Effector CD4-positive, alpha-beta T cell (primary cell): ENCODE results near the gene PKD1L1.
"Not testable (repeated sequence)": the region's sequence is repeated elsewhere in the genome, so short reads cannot be mapped to it uniquely, and the experiment has no call there.

ENCODE experiments used
- DNase-seq: peaks from one replicate; pipeline ENCODE4 v3.0.0-alpha.2; 2020

PKD1L1 gene

DNA sequence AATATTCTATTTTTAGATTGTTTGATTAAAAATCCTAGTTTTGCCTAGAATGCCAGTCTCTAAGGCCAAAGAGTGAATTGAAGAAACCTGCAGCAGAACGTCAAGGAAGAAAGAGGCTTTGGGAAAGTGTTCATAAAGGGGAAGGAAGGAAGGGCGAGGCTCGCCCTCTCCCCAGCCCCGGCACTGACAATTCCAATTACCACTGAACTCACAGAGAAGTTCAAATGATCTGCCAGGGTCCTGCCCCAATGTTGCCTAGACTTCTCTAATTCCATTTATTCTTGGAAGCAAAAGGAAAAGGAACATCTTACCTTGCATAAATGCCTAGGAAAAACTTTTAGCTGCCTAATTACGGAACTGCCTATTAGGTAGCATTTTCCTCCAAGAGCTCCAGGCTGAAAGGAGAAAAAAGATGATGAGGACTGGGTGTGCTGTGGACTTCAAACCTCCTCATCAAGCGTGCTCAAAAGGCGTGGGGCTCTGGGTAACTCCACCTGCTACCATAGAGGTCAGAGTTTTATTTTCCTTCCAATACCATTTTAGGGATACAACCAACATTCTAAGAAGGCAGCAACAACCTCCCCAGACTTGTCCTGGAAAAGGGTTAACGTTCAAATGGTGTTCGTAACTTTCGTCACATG is 134.5 kb downstream of the PKD1L1 start:
- DNase-seq: no peak

DNA sequence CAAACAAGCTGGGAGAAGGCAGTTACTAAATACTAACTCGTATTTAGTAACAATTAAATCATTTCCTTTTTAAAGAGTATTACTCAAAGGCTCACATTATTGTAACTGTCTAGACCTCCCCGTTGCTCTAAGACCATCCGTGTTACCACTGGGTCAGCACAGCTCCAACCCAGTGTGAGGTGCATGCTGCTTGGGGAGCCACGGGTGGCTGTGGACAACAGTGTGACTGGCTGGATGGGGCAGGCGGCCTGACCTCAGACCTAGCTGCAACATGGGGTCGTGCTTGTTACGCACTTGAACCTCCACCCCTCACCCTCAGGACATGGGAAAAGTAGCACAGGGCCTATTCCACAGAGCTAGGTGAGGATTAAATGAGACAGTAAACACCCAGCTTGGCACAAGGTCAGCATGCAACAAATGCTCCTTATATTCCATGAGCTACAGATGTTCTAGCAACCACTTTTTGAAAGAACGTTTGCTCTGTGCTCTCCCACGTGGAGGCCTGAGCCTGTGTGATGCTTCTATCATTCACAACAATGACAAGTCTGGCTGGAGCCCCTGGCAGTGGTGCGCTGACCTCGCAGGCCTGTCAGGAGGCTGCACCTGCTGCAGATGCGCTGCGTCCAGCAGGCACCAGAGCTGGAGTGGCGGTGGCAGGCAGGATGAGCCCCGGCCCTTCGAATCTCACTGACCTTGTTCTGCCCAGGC is 135.7 kb downstream of the PKD1L1 start:
- DNase-seq: no peak

DNA sequence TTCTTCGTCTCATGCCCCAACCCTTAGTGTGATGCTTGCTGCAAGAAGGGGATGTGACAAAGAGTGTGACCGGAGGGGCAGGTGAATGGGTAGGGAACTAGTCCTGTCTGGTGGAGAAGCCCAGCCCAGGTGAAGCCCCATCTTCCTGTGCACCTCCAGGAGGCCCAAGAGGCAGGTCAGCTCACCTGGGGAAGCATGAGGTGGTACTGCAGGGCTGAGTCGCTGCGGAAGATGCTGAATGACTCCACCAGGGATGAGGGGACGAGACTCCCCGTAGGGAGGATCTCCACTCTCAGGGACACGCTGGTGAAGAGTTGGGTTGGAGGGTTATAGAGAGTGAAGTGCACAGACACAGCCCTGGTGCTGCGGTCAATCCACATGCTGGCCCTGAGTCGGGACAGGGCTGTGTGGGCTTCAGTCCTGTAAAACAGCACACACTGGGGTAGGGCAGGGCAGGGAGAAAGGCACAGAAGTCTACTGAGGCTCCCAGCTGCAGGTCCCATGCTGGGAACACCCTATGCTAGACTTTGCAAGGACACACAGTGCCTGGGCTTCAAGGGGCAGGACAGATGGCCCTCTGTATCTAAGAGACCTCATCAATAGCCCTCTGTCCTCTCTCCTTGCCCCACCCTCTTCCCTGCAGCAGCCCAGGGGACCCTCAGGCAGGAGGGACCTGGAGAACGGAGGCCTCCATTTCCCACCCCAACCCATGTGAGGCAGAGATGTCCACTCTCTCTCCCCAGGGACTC is 136.5 kb downstream of the PKD1L1 start:
- no peak for DNase-seq

DNA sequence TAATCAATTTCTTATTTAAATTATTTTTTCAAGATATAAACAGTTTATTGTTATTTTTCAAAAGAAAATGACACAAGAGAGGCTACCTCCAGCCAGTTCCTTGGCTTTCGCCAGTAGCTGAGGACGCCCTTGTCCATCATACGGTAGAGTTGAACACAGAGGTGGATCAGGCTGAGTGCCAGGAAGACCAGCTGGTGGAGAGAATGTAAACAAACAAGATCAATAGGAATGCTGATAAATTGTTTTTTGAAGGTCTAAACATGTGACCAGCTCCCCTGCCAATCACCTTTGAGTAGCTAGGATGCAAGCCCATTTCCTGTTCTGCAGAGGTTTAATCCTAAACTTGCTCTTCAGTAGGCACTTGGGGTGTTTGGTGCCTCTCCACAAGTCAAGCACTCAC is 138.9 kb downstream of the PKD1L1 start:
- DNase-seq: no peak

DNA sequence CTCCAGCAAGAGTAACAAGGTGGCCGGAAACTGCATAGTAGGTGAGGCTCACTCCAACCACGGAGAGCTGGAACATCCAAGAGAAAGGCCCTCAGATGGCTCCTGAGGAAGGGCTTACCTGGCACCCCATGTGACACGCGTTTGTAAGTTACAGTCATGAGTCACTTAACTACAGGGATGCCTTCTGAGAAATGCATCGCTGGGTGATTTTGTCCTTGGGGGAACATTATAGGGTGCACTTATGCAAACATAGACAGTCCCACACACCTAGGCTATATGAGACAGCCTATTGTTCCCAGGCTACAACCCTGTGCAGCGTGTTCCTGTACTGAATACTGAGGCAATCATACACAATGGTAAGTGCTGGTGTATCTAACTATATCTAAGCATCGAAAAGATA is 139.9 kb downstream of the PKD1L1 start:
- no peak for DNase-seq

DNA sequence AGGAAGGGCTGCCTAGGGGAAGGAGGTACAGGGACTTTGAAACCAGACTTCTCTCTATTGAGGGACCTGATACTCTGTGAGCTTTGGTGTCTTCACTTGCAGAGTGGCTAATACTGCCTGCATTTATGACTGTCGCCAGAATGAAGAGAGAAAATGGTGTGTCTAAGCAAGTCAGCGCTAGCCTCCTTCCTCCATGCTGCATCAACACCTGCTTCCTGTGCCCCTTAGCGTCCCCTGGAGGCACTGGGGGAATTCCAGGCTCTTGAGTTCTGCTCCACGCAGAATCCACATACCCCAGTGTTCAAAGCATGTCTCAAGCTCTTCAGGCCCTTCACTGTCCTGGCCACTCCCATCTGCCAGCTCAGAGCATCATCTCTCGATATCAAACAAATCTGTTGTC is 140.5 kb downstream of the PKD1L1 start:
- DNase-seq: no peak

DNA sequence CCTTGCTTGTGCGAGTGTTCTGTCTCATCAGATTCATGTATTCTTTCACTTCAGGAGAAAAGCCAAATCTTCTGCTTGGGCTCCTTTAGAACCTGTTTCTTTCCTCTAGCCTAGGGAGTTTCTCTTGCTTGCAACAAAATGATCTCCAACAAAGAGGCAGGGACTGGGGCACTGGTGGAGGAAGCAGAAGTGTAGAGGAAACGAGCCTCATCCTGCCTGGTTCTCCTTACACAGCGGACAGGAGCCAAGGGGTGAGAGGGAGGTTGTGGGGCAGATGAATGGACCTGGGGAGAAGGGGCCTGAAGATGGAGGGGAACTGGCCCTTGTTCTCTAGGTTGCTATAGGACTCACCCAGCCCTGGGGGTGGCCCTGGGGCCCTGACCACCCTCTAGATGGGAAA is 141.1 kb downstream of the PKD1L1 start:
- DNase-seq: no peak

DNA sequence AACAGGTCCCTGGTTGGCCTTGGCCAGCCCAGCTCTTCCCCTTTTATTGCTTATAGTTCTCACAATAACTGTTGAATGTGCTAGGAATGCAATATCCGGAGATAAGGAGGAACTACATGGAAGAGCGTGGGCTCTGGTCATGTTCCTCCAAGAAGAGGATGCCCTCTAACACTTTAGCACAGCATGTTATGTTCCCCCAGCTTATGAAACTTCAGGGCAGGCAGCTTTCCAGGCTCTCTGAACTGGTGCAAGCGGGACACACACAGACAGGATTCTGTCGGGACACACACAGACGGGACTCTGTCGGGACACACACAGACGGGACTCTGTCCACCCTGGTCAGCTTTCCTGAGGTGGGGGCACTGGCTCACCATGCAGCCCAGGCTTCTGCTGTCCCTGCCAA is 141.6 kb downstream of the PKD1L1 start:
- DNase-seq: no peak

DNA sequence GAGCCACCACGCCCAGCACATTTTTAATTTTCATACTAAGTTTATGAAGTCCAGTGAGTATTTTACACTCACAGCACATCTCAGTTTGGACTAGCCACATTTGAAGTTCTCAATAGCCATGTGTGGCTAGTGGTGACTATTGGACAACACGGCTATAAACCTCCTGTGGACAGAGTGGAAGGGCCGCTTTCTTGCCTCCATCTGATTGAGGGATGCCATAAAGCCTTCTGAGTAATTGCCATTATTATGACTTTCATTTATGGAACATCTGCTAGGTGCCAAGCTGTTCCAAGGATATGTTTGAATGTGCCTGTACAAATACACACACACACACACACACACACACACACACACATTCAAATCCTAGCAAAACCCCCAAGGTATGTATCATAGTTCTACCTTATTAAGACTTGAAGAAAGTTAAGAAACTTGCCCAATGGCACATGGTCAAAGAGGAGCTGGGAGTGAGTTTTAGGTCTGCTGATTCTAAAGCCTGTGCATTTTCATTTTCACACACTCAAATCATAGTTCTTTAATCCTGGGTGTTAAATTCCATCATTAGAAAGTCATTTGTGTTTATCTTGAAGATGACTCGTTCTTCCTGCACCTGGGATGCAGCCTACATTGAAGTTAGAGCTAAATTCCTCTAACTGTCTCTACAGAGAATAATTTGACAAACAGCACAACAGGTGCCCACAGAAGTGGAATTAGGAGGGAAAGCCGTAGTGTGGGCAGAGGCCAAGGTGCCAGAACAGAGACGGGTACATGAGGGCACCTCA is 143.3 kb downstream of the PKD1L1 start:
- DNase-seq: no peak

DNA sequence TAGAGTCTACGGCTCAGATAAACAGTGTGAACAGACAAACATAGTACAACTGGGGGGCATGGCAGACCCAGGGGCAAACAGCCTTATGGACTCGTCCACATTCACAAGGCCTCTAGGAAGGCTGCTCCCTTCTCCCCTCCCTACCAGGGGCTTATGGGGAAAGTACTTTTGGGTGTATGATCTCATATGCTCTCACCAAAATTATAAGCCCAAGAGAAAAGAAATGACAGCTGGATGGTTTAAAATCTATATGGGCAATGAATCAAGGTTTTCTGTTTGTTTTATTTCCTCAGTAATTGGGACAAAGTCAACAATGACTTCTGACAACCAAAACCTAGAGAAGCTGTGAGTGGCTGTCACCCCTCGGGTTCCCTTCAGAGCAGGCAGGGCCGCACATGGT is 144.4 kb downstream of the PKD1L1 start:
- DNase-seq: no peak

DNA sequence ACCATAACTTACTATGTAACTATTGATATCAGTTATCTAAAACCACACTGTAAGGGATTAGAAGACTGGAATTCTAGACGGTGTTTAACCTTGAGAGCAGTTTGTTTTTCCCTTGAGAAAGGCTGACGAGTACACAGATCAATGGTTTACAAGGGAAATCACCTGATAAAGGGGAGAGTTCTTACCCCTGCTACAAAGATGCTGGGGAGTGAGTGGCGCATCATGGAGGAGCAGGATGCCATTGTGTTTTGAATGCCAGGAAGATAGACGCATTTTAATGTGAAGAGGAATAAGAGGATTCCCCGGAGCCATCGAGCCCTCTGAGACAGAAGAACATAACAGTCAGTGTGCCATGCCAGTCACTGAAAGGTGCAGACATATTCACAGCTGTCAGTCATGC is 145.2 kb downstream of the PKD1L1 start:
- DNase-seq: no peak

DNA sequence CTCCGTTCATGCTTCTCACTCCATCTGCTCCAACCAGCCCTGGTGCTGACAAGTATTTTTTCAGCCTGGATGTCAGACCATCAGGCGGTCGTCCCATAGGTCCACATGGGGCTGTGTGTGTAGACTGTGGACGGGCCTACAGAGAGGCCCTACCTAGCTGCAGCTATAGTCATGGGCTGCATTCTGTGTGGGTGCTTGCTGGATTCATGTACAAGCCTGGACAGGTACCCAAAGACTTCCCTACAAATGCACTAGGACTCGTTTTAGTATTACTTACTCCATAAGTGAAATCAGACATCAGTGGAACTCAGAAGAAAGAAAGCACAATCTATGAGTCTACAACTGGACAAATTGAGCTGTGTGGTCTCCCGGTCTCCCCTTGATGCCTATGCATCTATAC is 146.8 kb downstream of the PKD1L1 start:
- no peak for DNase-seq

DNA sequence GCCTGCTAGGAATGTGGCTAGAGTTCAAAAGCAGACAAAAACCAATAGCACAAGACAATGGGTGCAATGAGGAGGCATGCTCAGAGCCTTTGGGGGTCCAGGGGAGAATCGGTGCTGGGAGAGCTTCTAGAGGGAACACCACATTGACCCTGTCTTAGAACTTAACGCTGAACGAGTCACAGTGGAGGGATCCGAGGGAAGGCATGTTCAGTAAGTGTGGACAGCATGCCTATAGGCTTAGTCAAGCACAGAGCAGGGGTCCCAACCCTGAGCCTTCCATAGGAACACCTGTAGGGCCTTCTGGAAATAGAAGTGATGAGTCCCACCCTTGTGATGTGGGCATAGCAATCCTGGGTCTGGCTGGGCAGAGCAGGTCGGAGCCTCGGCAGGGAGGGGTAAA is 148.7 kb downstream of the PKD1L1 start:
- no peak for DNase-seq

DNA sequence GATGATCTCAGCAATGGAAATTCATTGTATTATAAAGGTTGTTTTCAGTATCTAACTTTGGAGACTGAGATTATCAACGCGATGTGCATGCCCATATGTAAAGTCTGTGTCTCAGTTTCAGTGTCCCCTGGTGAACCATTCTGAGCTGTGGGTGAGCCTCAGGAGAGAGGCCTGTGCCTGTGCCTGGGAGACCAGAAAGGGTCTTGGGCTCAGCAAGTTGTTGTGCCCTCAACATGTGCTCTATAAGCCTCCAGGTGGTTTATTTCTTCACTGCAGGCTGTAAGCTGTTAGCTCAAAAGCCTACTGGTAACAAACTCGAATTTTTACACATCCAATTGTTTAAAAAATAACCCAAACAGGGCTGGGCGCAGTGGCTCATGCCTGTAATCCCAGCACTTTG is 151.9 kb downstream of the PKD1L1 start:
- no peak for DNase-seq

DNA sequence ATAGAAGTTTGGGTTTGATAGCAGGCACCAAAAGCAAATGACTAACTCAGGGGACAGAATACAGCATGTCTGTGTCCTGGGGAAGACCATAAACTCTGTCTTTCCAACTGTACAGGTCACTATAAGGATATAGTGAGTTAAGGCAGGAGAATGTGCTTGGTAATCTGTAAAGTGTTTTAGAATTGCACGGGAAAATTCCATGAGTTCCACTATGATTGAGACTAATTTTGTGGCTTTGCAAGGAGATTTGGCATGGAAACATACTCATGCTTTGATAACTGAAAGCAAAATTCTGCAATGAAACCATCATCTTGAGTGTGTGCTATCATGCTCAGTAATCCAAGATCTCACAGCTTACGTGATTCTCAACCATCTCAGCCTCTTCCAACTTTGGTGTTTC is 152.6 kb downstream of the PKD1L1 start:
- DNase-seq: no peak

DNA sequence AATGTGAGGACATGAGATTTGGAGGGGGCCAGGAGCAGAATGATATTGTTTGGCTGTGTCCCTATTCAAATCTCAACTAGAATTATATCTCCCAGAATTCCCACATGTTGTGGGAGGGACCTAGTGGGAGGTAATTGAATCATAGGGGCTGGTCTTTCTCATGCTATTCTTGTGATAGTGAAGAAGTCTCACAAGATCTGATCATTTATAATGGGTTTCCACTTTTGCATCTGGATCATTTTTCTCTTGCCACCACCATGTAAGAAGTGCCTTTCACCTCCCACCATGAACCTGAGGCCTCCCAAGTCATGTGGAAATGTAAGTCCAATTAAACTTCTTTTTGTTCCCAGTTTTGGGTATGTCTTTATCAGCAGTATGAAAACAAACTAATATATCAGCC is 153.1 kb downstream of the PKD1L1 start:
- DNase-seq: not testable (repeated sequence)

DNA sequence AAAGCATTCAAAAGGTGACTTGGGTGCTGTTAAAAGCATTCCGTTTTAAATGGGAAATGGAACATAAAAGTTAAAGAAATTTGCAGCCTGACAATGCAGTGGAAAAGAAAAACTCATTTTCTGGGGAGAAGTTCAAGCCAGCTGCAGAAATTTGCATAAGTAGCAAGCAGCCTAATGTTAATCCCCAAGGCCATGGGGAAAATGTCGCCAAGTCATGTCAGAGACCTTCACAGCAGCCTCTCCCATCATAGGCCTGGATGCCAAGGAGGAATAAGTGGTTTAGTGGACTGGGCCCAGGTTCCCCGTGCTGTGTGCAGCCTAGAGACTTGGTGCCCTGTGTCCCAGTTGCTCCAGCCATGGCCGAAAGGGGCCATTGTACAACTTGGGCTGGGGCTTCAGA is 154.2 kb downstream of the PKD1L1 start:
- no peak for DNase-seq

DNA sequence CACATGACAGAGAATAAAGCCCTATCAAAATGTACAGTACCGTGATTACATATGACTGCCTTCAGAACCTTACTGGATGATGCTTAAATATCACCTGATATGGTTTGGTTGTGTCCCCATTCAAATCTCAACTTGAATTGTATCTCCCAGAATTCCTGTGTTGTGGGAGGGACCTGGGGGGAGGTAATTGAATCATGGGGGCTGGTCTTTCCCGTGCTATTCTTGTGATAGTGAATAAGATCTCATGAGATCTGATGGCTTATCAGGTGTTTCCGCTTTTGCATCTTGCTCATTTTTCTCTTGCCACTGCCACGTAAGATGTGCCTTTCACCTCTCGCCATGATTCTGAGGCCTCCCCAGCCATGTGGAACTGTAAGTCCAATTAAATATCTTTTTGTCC is 155.1 kb downstream of the PKD1L1 start:
- not testable (repeated sequence) for DNase-seq

DNA sequence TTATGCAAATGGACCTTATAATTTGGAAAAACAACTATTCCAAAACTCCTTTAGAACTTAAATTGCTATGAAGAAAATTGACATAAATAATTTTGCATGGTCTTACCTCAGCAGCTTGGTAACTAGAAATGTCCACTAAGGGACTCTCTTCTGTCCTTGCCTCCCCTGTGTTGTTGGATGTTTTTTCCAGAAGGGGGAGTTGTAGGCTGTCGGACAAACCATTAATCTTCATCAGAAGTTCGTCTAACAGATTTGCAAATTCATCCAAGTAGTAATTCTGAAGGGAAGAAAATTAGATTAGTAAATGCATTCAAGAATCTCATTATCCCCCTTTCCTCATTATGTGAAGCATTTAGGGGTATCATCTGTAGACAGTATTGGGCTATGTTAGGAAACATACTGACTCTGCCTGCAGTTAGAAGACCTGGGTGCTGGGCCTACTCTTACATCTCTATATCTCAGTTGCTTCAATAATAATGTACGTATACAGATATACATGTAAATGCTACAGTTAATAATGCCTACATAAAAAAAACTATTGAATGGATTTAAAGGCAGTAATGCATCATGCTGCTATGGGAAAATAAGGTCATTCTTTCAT is 155.6 kb downstream of the PKD1L1 start:
- DNase-seq: no peak

DNA sequence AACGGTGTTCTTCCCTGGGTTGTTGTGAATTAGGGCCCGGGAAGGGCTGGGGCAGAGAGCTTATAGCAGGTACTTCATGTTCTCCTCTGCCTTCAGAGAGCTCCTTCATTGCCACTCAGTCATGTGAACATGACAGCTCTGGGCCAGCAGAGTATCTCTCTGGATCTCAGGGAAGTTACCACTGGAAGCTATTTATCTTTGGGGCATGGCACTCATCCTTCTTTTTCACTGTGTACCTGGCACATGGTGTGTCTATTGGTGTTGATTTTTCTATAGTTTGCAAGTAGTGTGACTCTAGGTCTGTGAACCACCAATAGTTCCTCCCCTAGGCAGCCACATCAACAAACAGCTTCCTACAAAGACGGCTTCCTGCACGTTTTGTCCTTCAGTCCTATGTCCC is 156.6 kb downstream of the PKD1L1 start:
- no peak for DNase-seq

DNA sequence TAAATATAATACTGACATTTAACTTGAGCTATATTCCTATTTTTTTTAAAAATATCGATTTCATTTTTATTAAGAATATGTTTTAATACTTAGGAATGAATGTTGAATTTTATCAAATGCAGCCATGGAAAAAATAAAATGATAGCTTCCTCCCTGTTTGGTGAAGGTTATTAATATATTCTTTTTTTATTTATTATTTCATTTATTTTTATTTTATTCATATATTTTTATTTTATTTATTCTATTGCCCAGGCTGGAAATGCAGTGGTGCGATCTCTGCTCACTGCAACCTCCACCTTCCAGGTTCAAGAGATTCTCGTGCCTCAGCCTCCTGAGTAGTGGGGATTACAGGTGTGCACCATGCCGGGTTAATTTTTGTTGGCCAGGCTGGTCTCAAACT is 160.2 kb downstream of the PKD1L1 start:
- no peak for DNase-seq

DNA sequence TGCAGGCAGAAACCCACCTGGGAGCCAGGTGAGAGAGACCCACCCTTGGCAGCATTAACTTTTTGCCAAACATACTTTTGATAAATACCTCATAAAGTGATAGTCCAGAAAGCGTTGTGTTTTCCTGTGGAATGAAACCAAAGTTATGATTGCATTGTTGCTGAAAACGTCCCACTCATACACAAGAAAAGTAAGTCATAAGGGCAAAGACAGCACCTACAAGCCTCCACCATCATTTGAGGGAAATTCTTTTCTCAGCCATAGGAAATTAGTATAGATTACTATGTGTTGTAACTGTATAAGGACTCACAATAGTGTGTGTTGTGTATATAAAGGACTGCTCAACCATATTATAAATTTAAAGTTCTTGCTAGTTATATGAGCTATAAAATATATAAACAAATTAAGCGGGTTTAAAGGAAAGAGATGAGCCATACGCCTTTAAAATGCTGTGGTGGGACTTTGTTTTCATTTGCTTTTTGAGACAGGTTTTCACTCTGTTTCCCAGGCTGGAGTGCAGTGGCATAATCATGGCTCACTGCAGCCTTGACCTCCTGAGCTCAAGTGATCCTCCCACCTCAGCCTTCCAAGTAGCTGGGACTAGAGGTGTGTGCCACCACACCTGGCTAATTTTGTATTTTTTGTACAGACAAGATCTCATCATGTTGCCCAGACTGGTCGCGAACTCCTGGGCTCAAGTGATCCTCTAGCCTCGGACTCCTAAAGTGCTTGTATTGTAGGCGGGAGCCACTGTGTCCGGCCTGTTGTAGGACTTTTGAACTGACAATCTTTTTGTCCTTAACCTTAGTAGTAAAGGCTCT is 160.8 kb downstream of the PKD1L1 start:
- DNase-seq: no peak
